ENCODE results near the gene C1orf174.

The C1orf174 gene

GRCh38 chr1:3885611-3886010, 14.5 kb downstream of the C1orf174 start:
- no peak for TF ChIP-seq CREB1 (IDR thresholded peaks at IDR 0.05; ENCODE audit: low read depth)
- no peak for TF ChIP-seq CEBPB (IDR thresholded peaks at IDR 0.05)
- TF ChIP-seq REST (IDR thresholded peaks at IDR 0.05; ENCODE audit: low read depth): no peak
- TF ChIP-seq TCF12 (IDR thresholded peaks at IDR 0.05; ENCODE audit: low read depth): no peak
- no peak for TF ChIP-seq EGR1 (IDR thresholded peaks at IDR 0.05)
- no peak for TF ChIP-seq EP300 (IDR thresholded peaks at IDR 0.05; ENCODE audit: borderline replicate concordance)
- TF ChIP-seq TEAD4 (IDR thresholded peaks at IDR 0.05): no peak
- TF ChIP-seq FOXM1 (IDR thresholded peaks at IDR 0.05; ENCODE audit: borderline replicate concordance, low read depth): no peak
- no peak for TF ChIP-seq USF1 (IDR thresholded peaks at IDR 0.05)
- no peak for TF ChIP-seq TAF1 (IDR thresholded peaks at IDR 0.05; ENCODE audit: low read depth)
- TF ChIP-seq RAD21 (IDR thresholded peaks at IDR 0.05; ENCODE audit: low read depth): no peak
- no peak for TF ChIP-seq YY1 (IDR thresholded peaks at IDR 0.05; ENCODE audit: low read depth)
- TF ChIP-seq NFIC (IDR thresholded peaks at IDR 0.05): no peak
- no peak for TF ChIP-seq ZBTB7A (IDR thresholded peaks at IDR 0.05; ENCODE audit: low read depth)
- no peak for TF ChIP-seq MAX (IDR thresholded peaks at IDR 0.05)

- TF ChIP-seq NFIC (IDR thresholded peaks at IDR 0.05) (no peak), ZBTB7A (IDR thresholded peaks at IDR 0.05; ENCODE audit: low read depth) (no peak), TAF1 (IDR thresholded peaks at IDR 0.05; ENCODE audit: low read depth) (no peak), MAX (IDR thresholded peaks at IDR 0.05) (no peak), FOXM1 (IDR thresholded peaks at IDR 0.05; ENCODE audit: borderline replicate concordance, low read depth) (no peak), EP300 (IDR thresholded peaks at IDR 0.05; ENCODE audit: borderline replicate concordance) (no peak)
Measured at GRCh38 chr1:3884966-3885365, 15.1 kb downstream of the C1orf174 start.

GRCh38 chr1:3883194-3883925, 16.7 kb downstream of the C1orf174 start:
- TF ChIP-seq USF1 (IDR thresholded peaks at IDR 0.05): no peak
- no peak for TF ChIP-seq REST (IDR thresholded peaks at IDR 0.05; ENCODE audit: low read depth)
- no peak for TF ChIP-seq TCF12 (IDR thresholded peaks at IDR 0.05; ENCODE audit: low read depth)
- TF ChIP-seq MAX (IDR thresholded peaks at IDR 0.05): no peak
- TF ChIP-seq EP300 (IDR thresholded peaks at IDR 0.05; ENCODE audit: borderline replicate concordance): no peak
- no peak for TF ChIP-seq TAF1 (IDR thresholded peaks at IDR 0.05; ENCODE audit: low read depth)
- TF ChIP-seq CEBPB (IDR thresholded peaks at IDR 0.05): no peak
- no peak for TF ChIP-seq CREB1 (IDR thresholded peaks at IDR 0.05; ENCODE audit: low read depth)
- TF ChIP-seq RAD21 (IDR thresholded peaks at IDR 0.05; ENCODE audit: low read depth): no peak

GRCh38 chr1:3881193-3881480, 18.9 kb downstream of the C1orf174 start:
- TF ChIP-seq EP300 (IDR thresholded peaks at IDR 0.05; ENCODE audit: borderline replicate concordance): no peak
- no peak for TF ChIP-seq EGR1 (IDR thresholded peaks at IDR 0.05)
- no peak for TF ChIP-seq TCF12 (IDR thresholded peaks at IDR 0.05; ENCODE audit: low read depth)
- TF ChIP-seq NFIC (IDR thresholded peaks at IDR 0.05): no peak

- TF ChIP-seq CEBPB (IDR thresholded peaks at IDR 0.05) (no peak), RAD21 (IDR thresholded peaks at IDR 0.05; ENCODE audit: low read depth) (no peak), EP300 (IDR thresholded peaks at IDR 0.05; ENCODE audit: borderline replicate concordance) (no peak), EGR1 (IDR thresholded peaks at IDR 0.05) (no peak), USF1 (IDR thresholded peaks at IDR 0.05) (no peak), MAX (IDR thresholded peaks at IDR 0.05) (no peak), REST (IDR thresholded peaks at IDR 0.05; ENCODE audit: low read depth) (no peak), YY1 (IDR thresholded peaks at IDR 0.05; ENCODE audit: low read depth) (no peak), CREB1 (IDR thresholded peaks at IDR 0.05; ENCODE audit: low read depth) (no peak), TAF1 (IDR thresholded peaks at IDR 0.05; ENCODE audit: low read depth) (no peak), TEAD4 (IDR thresholded peaks at IDR 0.05) (no peak), FOXM1 (IDR thresholded peaks at IDR 0.05; ENCODE audit: borderline replicate concordance, low read depth) (no peak)
Measured at GRCh38 chr1:3880429-3881192, 19.5 kb downstream of the C1orf174 start.
